IMR-90 (cell line): Measurements from ENCODE around the gene SLC17A9.
A peak's percentile ranks its signal among the peaks of the same experiment; 100 is the strongest.

ENCODE experiments used
- CEBPB ChIP-seq: IDR thresholded peaks from 2 replicates; pipeline ENCODE4 v1.6.1; 2012; ENCODE audit warnings: low read depth, low read length, improper control_type of control experiment
- CTCF ChIP-seq: conservative IDR thresholded peaks from 2 replicates; pipeline ENCODE4 v1.5.1; 2012; ENCODE audit warnings: mild to moderate bottlenecking, low read depth, low read length, improper control_type of control experiment
- FOS ChIP-seq: fragments of 150-350 bp; IDR thresholded peaks from 2 replicates; pipeline ENCODE4 v1.6.1; 2016; ENCODE audit warnings: low read depth, low read length
- POLR2A ChIP-seq: IDR thresholded peaks from 2 replicates; pipeline ENCODE4 v1.6.1; 2012; ENCODE audit warnings: mild to moderate bottlenecking, low read depth, low read length
- RCOR1 ChIP-seq: IDR thresholded peaks from 2 replicates; pipeline ENCODE4 v1.6.1; 2012; ENCODE audit warnings: mild to moderate bottlenecking, low read length, improper control_type of control experiment; ENCODE audit not compliant: insufficient replicate concordance
- USF2 ChIP-seq: fragments of 150-350 bp; IDR thresholded peaks from 2 replicates; pipeline ENCODE4 v1.6.1; 2017; ENCODE audit warnings: mild to moderate bottlenecking, antibody characterized with exemption, low read length, low read depth

GRCh38 chr20:62953839-62954703, 1.6 kb downstream of the SLC17A9 start:
- no peak for TF ChIP-seq CTCF
- TF ChIP-seq FOS: no peak
- TF ChIP-seq POLR2A: peak; percentile 37; the same call in 1 of the 2 replicates
- peak; percentile 57 for TF ChIP-seq USF2
- TF ChIP-seq CEBPB: no peak
- TF ChIP-seq RCOR1: no peak
